Adipocyte (in vitro differentiated cells): ENCODE measurements around the gene KIF13A.
A peak's percentile ranks its signal among the peaks of the same experiment; 100 is the strongest.

Experiments used
- DNase-seq: peaks from one replicate; pipeline ENCODE4 v3.0.0-alpha.2; 2015; ENCODE audit warnings: low read depth
- H3K27me3 ChIP-seq: replicated peaks from 2 replicates; pipeline ENCODE4 v1.7.0; 2013; ENCODE audit warnings: mild to moderate bottlenecking, low read length, moderate library complexity; ENCODE audit not compliant: control insufficient read depth, insufficient read depth
- H3K36me3 ChIP-seq: 2 replicates; pipeline ENCODE4 v1.7.0; 2013; ENCODE audit warnings: low read length, mild to moderate bottlenecking, moderate library complexity; ENCODE audit not compliant: control insufficient read depth, insufficient read depth, severe bottlenecking
- H3K4me1 ChIP-seq: 2 replicates; pipeline ENCODE4 v1.7.0; 2013; ENCODE audit warnings: mild to moderate bottlenecking, low read length, moderate library complexity; ENCODE audit not compliant: control insufficient read depth, insufficient read depth
- H3K4me3 ChIP-seq: 2 replicates; pipeline ENCODE4 v1.7.0; 2013; ENCODE audit warnings: mild to moderate bottlenecking, low read length, moderate library complexity
- H3K9ac ChIP-seq: 2 replicates; pipeline ENCODE4 v1.7.0; 2013; ENCODE audit warnings: mild to moderate bottlenecking, low read length, moderate library complexity
- H3K9me3 ChIP-seq: 2 replicates; pipeline ENCODE4 v1.7.0; 2013; ENCODE audit warnings: mild to moderate bottlenecking, low read length, moderate library complexity; ENCODE audit not compliant: control insufficient read depth

KIF13A gene

GRCh38 chr6:17998003-17998402, 10.6 kb upstream of the KIF13A start:
- H3K4me3 ChIP-seq, result no peak overlapping the region
- peaks cover 20% of the 10 kb centered on the region for H3K4me1 ChIP-seq
- H3K9me3 ChIP-seq, result no peaks in the 10 kb centered on the region
- no peaks in the 10 kb centered on the region for H3K36me3 ChIP-seq
- DNase-seq, result no peak
- H3K27me3 ChIP-seq, result no peaks in the 10 kb centered on the region
- no peak overlapping the region for H3K9ac ChIP-seq

- no peaks in the 10 kb centered on the region for H3K9me3 ChIP-seq
- no peaks in the 10 kb centered on the region for H3K36me3 ChIP-seq
- H3K4me3 ChIP-seq, result no peak overlapping the region
- H3K4me1 ChIP-seq, result peaks cover 24% of the 10 kb centered on the region
- DNase-seq, result no peak
- H3K9ac ChIP-seq, result no peak overlapping the region
- no peaks in the 10 kb centered on the region for H3K27me3 ChIP-seq
Observed at GRCh38 chr6:17995414-17995813, 8.0 kb upstream of the KIF13A start.

DNA sequence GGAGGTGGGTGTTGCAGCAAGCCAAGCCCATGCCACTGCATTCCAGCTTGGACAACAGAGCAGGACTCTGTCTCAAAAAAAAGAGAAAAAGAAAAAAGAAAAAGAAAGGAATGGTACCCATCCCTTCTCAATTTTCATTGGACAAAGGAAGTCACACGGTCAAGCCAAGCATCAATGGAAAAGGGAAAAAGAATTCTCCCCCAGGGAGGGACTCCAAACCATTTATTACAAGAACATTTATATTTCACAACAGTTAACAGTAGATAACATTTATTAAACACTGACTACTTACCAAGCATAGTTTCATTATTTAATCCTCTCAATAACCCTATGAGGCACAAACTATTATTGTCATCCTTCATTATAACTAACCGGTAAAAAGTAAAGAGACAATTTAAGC, 6.6 kb upstream of the KIF13A start:
- DNase-seq, result no peak

GRCh38 chr6:17988422-17988944, 1.0 kb upstream of the KIF13A start:
- DNase-seq, result no peak
- no peaks in the 10 kb centered on the region for H3K9me3 ChIP-seq
- no peaks in the 10 kb centered on the region for H3K36me3 ChIP-seq
- H3K9ac ChIP-seq, result peak overlapping the region; percentile 90
- peaks cover 36% of the 10 kb centered on the region for H3K4me1 ChIP-seq
- peak overlapping the region; percentile 92 for H3K4me3 ChIP-seq
- no peaks in the 10 kb centered on the region for H3K27me3 ChIP-seq

More for the DNA sequence above, 6.6 kb upstream of the KIF13A start:
- Histone ChIP-seq H3K27me3 (no peaks in the 10 kb centered on the region), H3K9me3 (no peaks in the 10 kb centered on the region), H3K4me1 (peaks cover 24% of the 10 kb centered on the region), H3K9ac (no peak overlapping the region), H3K4me3 (no peak overlapping the region), H3K36me3 (no peaks in the 10 kb centered on the region)

DNA sequence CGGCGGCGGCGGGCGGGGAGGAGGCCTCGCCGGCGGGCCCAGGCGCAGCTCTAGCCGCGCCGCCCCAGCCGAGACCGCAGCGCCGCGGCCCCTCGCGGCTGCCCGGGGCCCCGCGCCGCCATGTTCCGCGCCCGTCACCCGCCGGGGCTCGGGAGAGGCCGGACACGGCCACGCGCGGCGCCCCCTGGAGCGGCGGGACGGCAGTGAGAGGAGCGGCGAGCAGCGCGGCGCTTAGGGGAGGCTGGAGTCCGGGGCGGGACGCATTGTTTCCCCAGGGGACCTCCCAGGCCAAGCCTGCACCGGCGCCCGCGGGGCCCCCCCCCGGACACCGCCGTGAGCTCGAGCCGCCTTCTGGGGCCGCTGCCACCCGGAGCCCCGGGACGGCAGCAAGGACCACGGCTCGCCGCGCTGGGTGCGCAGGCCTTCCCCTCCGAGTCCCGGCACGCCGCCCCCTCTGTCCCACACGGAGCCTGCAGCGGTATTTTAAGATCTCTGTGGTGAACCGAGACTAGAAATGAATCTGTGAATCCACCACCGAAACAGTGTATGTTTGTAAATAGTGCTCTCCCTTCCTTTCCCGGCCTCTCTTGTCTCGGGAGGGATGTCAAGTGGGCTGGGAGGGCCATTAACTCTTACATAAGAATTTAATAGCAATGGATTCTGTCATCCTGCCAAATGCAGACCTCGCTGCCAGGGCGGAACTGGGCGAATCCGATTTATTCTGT, 424 bp upstream of the KIF13A start:
- H3K9me3 ChIP-seq, result no peaks in the 10 kb centered on the region
- peak; percentile 87 for DNase-seq
- H3K27me3 ChIP-seq, result no peaks in the 10 kb centered on the region
- peak overlapping the region; percentile 90 for H3K9ac ChIP-seq
- no peaks in the 10 kb centered on the region for H3K36me3 ChIP-seq
- peak overlapping the region; percentile 92 for H3K4me3 ChIP-seq
- H3K4me1 ChIP-seq, result peaks cover 30% of the 10 kb centered on the region

GRCh38 chr6:17986656-17987446, 584 bp downstream of the KIF13A start:
- H3K9me3 ChIP-seq, result no peaks in the 10 kb centered on the region
- peaks cover 27% of the 10 kb centered on the region for H3K4me1 ChIP-seq
- no peaks in the 10 kb centered on the region for H3K27me3 ChIP-seq
- peaks cover 2% of the 10 kb centered on the region for H3K36me3 ChIP-seq
- peak overlapping the region; percentile 98 for H3K4me3 ChIP-seq
- H3K9ac ChIP-seq, result peak overlapping the region; percentile 94
- DNase-seq, result peak; percentile 80

DNA sequence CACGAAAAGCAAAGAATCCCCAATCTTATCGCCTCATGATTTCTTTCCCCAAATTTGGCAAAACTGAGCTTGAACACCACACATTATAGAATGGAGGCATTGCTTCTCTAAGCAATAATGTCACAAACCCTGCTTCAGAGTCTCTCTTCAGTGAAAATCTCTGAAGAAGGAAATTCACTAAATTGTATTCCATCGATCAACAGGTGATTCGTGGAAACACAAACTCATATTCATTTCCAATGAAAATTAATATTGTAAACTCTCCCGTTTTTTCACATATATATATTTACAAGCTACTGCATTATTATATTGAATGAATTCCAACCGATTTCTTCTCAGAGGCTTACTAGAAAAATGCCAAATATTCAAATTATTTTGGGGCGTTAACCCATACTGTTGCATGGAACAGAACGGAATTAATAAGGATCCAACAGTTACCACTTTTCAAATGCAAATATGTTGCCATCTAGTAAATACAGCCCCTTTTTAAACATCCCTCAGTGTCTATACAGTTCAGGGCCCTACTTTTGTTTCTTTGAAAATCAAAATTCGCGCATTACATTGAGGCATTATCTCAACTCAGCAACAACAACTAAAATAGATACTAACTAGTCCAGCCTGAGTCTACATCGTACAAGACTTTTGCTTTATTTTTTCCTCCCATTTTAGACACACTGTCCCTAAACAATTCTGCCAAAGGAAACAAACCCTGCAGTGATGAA, 1.3 kb downstream of the KIF13A start:
- Histone ChIP-seq H3K4me1 (peaks cover 33% of the 10 kb centered on the region), H3K36me3 (peaks cover 6% of the 10 kb centered on the region), H3K9ac (peak overlapping the region; percentile 94), H3K4me3 (peak overlapping the region; percentile 98), H3K27me3 (no peaks in the 10 kb centered on the region), H3K9me3 (no peaks in the 10 kb centered on the region)
- peak; percentile 15 for DNase-seq

GRCh38 chr6:17984812-17985670, 2.4 kb downstream of the KIF13A start:
- Histone ChIP-seq H3K9ac (peak overlapping the region; percentile 94), H3K36me3 (peaks cover 6% of the 10 kb centered on the region), H3K27me3 (no peaks in the 10 kb centered on the region), H3K4me1 (peaks cover 39% of the 10 kb centered on the region), H3K9me3 (no peaks in the 10 kb centered on the region), H3K4me3 (peak overlapping the region; percentile 98)
- peak; percentile 70 for DNase-seq

GRCh38 chr6:17984399-17984798, 3.0 kb downstream of the KIF13A start:
- Histone ChIP-seq H3K4me3 (peak overlapping the region; percentile 98), H3K4me1 (peaks cover 39% of the 10 kb centered on the region), H3K36me3 (peaks cover 6% of the 10 kb centered on the region), H3K9me3 (no peaks in the 10 kb centered on the region), H3K9ac (peak overlapping the region; percentile 94), H3K27me3 (no peaks in the 10 kb centered on the region)
- DNase-seq, result no peak

- Histone ChIP-seq H3K4me1 (peaks cover 39% of the 10 kb centered on the region), H3K4me3 (no peak overlapping the region), H3K9ac (no peak overlapping the region), H3K36me3 (peaks cover 6% of the 10 kb centered on the region), H3K27me3 (no peaks in the 10 kb centered on the region), H3K9me3 (no peaks in the 10 kb centered on the region)
- DNase-seq, result no peak
Observed at GRCh38 chr6:17983730-17984129, 3.7 kb downstream of the KIF13A start.
